ENCODE results near the gene RALGAPA1.
"Not testable (repeated sequence)": the region's sequence is repeated elsewhere in the genome, so short reads cannot be mapped to it uniquely, and the experiment has no call there.

Gene RALGAPA1

DNA sequence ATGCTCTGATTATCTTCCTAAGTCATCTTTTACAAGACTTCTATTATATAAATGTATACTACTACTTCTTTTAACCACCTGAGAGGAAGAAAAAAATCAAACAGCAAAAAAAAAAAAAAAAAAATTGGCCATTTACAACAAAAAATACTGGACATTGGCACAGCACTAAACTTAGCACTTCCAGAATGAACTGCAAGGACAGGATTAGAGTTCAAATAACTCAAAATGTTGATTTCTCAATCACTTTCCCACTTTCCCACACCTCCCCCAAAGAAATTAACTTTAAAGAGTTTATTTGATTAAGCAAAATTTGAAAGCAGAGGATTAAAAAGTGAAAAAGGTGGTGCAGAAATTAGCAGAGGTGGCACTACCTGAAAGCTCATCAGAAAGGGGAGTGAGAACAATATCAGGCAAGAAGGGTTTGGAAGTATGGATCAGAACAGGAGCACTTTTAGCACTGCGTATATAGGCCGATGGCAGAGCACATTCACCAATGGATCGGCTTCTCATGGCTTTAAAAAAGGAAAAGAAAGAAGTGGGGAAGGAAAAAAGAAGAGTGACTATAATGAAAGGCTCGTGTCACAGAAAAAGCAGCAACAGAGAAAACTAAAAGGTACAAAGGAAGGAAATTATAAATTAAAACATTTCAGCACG is 109.2 kb downstream of the RALGAPA1 start:
- DNase-seq (ENCODE audit: low read depth) = no peak

DNA sequence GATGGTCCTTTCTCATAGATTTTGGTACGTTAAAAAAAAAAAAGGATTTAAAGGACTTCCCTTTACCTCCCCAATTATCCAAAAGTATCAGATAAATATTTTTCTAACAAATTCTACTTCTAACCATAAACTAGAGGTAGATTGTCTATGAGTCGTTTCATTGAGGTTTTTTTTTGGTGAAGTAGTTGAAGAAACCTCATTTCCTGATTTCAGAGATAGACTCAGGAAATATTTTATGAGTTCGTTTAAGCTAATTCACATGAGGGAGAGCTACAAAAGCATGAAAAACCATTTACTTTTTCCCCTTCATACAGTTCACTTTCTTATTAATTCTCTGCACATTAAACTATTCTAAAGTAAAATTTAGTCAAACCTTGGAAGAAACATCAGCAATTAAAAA is 112.5 kb downstream of the RALGAPA1 start:
- no peak for DNase-seq (ENCODE audit: low read depth)

DNA sequence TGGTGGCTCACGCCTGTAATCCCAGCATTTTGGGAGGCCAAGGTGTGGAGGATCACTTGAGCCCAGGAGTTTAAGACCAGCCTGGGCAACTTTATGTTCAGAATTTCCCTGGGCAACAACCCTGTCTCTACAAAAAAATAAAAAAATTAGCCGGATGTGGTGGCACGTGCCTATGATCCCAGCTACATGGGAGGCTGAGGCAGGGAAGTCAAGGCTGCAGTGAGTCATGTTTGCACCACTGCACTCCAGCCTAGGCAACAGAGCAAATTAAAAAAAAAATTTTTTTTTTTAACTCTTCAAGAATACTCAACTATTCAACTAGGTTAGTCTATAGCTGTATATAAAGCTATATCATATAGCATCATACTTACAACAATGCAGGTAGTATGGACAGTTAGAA is 113.0 kb downstream of the RALGAPA1 start:
- DNase-seq (ENCODE audit: low read depth) = no peak

DNA sequence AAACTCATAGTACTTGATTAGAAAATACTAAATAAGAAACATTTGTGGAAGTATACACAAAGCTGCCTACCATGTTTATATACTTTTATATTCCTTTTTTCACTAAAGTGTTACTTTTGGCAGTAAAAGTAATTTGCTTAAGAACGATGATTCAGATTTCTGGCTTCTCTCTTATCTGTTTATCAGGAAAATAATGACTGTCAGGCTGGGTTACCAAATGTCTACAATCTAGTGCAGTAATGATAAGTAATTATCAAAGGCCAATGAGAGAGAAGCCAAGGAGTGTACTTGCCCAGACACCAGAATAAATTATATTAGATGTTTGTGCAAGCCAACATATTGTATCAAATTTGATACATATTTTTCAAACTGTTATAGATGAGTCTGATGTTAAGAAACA is 113.4 kb downstream of the RALGAPA1 start:
- no peak for DNase-seq (ENCODE audit: low read depth)

- DNase-seq (ENCODE audit: low read depth) = no peak
Observed at GRCh38 chr14:35695072-35695471, 114.0 kb downstream of the RALGAPA1 start.

DNA sequence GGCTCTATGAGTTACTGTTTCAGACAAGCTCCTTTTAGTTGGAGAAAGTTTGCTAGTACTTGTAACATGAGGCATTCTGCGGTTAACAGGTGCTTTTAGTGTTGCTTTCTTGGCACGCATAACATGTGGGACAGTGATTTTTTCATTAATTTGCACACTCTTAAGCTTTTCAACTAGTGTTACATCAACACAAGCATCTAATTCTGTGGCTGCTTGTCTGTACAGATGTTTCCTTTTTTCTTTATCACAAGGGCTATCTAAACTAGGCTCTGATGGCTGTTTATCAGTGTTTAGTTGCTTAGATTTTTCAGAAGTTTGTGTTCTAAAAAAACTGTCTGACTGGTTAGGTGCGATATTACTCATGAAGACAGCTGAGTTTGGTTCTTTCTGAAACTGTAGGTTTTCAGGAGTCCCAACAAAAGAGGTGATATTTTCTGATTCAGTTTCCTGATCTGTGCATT is 120.1 kb downstream of the RALGAPA1 start:
- no peak for DNase-seq (ENCODE audit: low read depth)

- no peak for DNase-seq (ENCODE audit: low read depth)
Observed at GRCh38 chr14:35688126-35688826, 120.8 kb downstream of the RALGAPA1 start.

DNA sequence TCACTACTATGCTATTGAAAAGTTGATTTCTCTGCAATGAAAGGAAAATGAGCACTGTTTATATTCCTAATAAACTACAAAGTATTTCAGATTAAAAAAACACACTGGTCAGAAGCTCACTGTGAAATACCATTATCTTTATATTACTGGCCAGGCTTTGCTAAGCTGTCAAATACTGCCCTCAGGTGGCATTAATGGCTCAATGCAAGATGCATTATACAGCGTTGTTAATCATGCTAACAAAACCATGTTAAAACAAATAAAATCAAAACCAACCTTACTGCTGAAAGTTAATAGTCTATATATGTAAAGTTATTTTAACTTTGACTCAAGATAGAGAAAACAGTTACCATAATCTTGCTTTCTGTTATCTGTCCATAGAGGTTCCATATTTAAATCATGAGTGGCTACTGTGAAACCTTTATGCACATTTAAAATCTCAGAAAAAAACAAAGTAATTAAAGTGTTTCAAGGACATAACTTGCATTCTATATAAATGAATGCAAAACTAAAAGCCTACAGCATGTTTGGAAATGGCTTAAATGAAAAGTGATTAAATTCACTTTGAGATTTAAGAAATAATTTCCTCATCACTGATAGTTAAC is 121.7 kb downstream of the RALGAPA1 start:
- DNase-seq (ENCODE audit: low read depth) = no peak

GRCh38 chr14:35683688-35684087 is 125.4 kb downstream of the RALGAPA1 start:
- not testable (repeated sequence) for DNase-seq (ENCODE audit: low read depth)

- no peak for DNase-seq (ENCODE audit: low read depth)
Observed at GRCh38 chr14:35682802-35683201, 126.3 kb downstream of the RALGAPA1 start.

DNA sequence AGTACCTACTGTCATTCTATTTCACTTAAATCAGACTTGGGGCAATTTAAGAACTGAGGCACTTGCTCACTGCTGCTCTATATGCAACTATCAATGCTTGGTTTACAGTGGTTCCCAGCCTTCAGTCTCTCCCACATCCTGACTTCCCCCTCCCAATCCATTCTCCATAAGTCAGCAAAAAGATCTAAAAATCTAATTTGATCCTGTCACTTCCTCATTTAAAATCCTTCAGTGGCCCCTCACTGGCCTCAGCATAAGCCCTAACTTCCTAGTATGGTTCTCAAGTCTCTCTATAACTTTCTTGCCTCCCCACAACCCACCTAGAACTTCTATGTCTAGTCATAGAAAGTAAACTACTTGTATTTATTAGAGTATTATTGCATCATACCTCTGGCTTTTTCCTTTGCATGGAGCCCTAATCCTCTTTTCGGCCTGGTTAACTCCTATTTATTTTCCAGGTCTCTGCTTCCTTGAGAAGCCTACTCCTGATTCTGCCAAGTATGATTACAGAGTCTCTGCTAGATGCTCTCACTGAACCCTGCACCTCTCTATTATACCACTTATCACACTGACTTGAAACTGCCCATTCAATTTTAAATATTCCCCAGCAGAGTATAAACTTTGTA is 130.6 kb downstream of the RALGAPA1 start:
- DNase-seq (ENCODE audit: low read depth) = no peak

- DNase-seq (ENCODE audit: low read depth) = no peak
Observed at GRCh38 chr14:35669782-35670181, 139.3 kb downstream of the RALGAPA1 start.

GRCh38 chr14:35666429-35667043 is 142.6 kb downstream of the RALGAPA1 start:
- DNase-seq (ENCODE audit: low read depth) = no peak

DNA sequence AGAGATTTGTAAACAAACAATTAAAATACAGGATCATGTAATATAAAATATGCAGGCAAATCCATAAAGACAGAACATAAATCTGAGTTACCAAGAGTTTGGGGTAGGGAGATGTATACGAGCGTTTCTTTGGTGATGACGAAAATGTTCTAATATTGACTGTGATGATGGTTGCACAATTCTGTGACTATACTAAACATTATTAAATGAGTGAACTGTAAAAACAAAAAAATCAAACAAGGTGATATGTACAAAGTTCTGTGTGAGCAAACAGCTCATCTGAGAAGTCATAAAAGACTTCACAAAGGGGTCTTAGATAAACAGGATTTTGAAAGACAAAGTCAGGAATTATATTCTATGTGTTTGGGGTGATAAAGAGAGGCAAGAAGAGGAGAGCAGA is 147.2 kb downstream of the RALGAPA1 start:
- no peak for DNase-seq (ENCODE audit: low read depth)

- DNase-seq (ENCODE audit: low read depth) = no peak
Observed at GRCh38 chr14:35653045-35653444, 156.1 kb downstream of the RALGAPA1 start.

- DNase-seq (ENCODE audit: low read depth) = no peak
Observed at GRCh38 chr14:35643513-35643912, 165.6 kb downstream of the RALGAPA1 start.

GRCh38 chr14:35637851-35638250 is 171.2 kb downstream of the RALGAPA1 start:
- no peak for DNase-seq (ENCODE audit: low read depth)

DNA sequence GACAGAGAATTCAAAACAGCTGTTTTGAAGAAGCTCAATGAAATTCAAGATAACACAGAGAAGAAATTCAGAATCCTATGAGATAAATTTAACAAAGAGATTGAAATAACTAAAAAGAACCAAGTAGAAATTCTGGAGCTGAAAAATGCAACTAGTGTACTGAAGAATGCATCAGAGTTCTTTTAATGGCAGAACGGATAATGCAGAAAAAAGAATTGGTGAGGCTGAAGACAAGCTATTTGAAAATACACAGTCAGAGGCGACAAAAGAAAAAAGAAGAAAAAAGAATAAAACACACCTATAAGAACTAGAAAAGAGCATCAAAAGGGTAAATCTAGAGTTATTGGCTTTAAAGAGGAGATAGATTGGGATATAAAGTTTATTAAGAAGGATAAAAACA is 171.8 kb downstream of the RALGAPA1 start:
- no peak for DNase-seq (ENCODE audit: low read depth)

DNA sequence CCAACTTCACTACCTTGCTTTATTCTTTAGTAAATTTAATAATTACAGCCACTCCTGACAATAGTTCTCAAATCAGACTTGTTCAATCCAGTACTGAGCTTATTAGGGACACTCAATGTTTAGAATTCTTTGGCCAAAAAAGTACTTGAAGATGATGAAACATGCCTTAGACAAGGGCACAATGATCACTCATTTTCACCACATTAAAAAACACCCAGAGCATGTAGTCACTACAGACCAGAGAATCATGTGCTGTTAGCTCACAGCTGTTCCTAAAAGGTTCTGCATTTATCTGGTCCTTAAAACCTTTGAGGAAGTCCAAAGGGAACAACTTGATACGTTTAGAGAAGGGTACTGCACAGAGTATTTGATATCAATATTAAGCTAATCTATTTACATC is 176.4 kb downstream of the RALGAPA1 start:
- DNase-seq (ENCODE audit: low read depth) = no peak

DNA sequence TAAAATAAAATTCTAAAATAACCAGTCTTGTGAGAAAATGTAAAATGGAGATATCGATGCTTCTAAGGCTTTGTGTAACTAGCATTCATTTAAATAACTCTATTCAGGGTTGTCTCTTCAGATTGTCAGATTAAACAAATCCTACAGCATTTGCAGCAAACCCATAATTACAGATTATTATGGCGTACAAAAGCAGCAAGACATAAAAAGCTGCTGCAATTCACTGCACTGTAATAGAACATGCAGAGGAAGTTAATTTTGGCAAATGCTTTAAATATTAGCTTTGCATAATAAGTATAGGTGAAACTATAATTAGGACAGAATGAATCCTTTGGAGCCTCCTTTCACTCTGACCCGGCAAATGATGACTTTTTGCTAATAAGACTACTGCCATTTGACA is 176.8 kb downstream of the RALGAPA1 start:
- no peak for DNase-seq (ENCODE audit: low read depth)

GRCh38 chr14:35631071-35631805 is 177.9 kb downstream of the RALGAPA1 start:
- no peak for DNase-seq (ENCODE audit: low read depth)

- no peak for DNase-seq (ENCODE audit: low read depth)
Observed at GRCh38 chr14:35628989-35629388, 180.1 kb downstream of the RALGAPA1 start.

Measured in stimulated activated CD8-positive, alpha-beta memory T cell treated with anti-CD3 and anti-CD28 coated beads, Interleukin-7, amount 100 ng/mL, for 24 hours (primary cell).